Tibial nerve (tissue), 4 donors: ENCODE results near the gene LOXL1.

Experiments
- CTCF ChIP-seq, 5 experiments: fragments of 200-600 bp in 3 of 5; fragments of 450-650 bp in 2 of 5; sonication (generic) in 3 of 5; IDR thresholded peaks; one replicate each; pipeline ENCODE4 v1.5.1; 2016 to 2019; ENCODE audit warnings: antibody characterized with exemption in 5 of 5, mild to moderate bottlenecking in 3 of 5, moderate library complexity in 2 of 5
- EP300 ChIP-seq, 2 donors: sonication (generic); formaldehyde crosslinking; IDR thresholded peaks; one replicate each; pipeline ENCODE4 v1.6.1; 2017; ENCODE audit warnings: antibody characterized with exemption in 2 of 2, mild to moderate bottlenecking in 1 of 2
- POLR2A ChIP-seq, 2 donors: fragments of 450-650 bp; IDR thresholded peaks; one replicate each; pipeline ENCODE4 v1.6.1; 2017; ENCODE audit warnings: antibody characterized with exemption in 2 of 2, mild to moderate bottlenecking in 2 of 2, moderate library complexity in 2 of 2

- TF ChIP-seq CTCF (IDR thresholded peaks at IDR 0.05): no peak
- TF ChIP-seq EP300 (IDR thresholded peaks at IDR 0.05): no peak
- TF ChIP-seq POLR2A (IDR thresholded peaks at IDR 0.05): no peak
These were observed 20.6 kb downstream of the LOXL1 start for GRCh38 chr15:73946795-73947370.
